MM.1S (cell line): Measurements from ENCODE around the gene MARCO.
"Not testable (repeated sequence)": the region's sequence is repeated elsewhere in the genome, so short reads cannot be mapped to it uniquely, and the experiment has no call there.

ENCODE experiments used
- DNase-seq: peaks from one replicate; pipeline ENCODE4 v3.0.0-alpha.2; 2015
- H2AFZ ChIP-seq: fragments of 300-600 bp; sonication (generic); 2 replicates; pipeline ENCODE4 v1.6.0; 2016; ENCODE audit warnings: antibody characterized with exemption, low read length
- H3F3A ChIP-seq: fragments of 300-600 bp; sonication (generic); 2 replicates; pipeline ENCODE4 v1.6.1; 2016; ENCODE audit warnings: mild to moderate bottlenecking, antibody characterized with exemption, low read length, moderate library complexity, mixed read lengths; ENCODE audit not compliant: insufficient read depth
- H3K27ac ChIP-seq: fragments of 300-600 bp; sonication (generic); 2 replicates; pipeline ENCODE4 v1.5.1; 2016; ENCODE audit warnings: mild to moderate bottlenecking, low read length
- H3K27me3 ChIP-seq: fragments of 300-600 bp; sonication (generic); replicated peaks from 2 replicates; pipeline ENCODE4 v1.6.0; 2016; ENCODE audit warnings: low read length; ENCODE audit not compliant: insufficient read depth
- H3K36me3 ChIP-seq: fragments of 300-600 bp; sonication (generic); replicated peaks from 2 replicates; pipeline ENCODE4 v1.6.1; 2016; ENCODE audit warnings: mild to moderate bottlenecking, low read length, mixed read lengths; ENCODE audit not compliant: insufficient read depth
- H3K4me1 ChIP-seq: fragments of 300-600 bp; sonication (generic); 2 replicates; pipeline ENCODE4 v1.6.1; 2016; ENCODE audit warnings: low read length, mixed read lengths
- H3K4me2 ChIP-seq: fragments of 300-600 bp; sonication (generic); 2 replicates; pipeline ENCODE4 v1.6.0; 2016; ENCODE audit warnings: low read depth, low read length
- H3K4me3 ChIP-seq: fragments of 300-600 bp; sonication (generic); 2 replicates; pipeline ENCODE4 v1.5.1; 2016; ENCODE audit warnings: low read length, mixed read lengths
- H3K79me2 ChIP-seq: fragments of 300-600 bp; sonication (generic); 2 replicates; pipeline ENCODE4 v1.6.1; 2016; ENCODE audit warnings: mixed run types, low read length, mixed read lengths
- H3K9ac ChIP-seq: fragments of 300-600 bp; sonication (generic); 2 replicates; pipeline ENCODE4 v1.6.1; 2016; ENCODE audit warnings: low read length, mixed read lengths
- H3K9me2 ChIP-seq: fragments of 300-600 bp; sonication (generic); replicated peaks from 2 replicates; pipeline ENCODE4 v1.6.1; 2016; ENCODE audit warnings: mild to moderate bottlenecking, low read length, mixed read lengths; ENCODE audit not compliant: insufficient read depth
- H3K9me3 ChIP-seq: fragments of 300-600 bp; sonication (generic); replicated peaks from 2 replicates; pipeline ENCODE4 v1.6.1; 2016; ENCODE audit warnings: mild to moderate bottlenecking, low read length, mixed read lengths; ENCODE audit not compliant: insufficient read depth
- H4K20me1 ChIP-seq: fragments of 300-600 bp; sonication (generic); 2 replicates; pipeline ENCODE4 v1.6.1; 2016; ENCODE audit warnings: mild to moderate bottlenecking, low read length, moderate library complexity, mixed read lengths; ENCODE audit not compliant: insufficient read depth
- EZH2 ChIP-seq: fragments of 300-600 bp; sonication (generic); optimal IDR thresholded peaks from 2 replicates; pipeline ENCODE3; 2017; ENCODE audit warnings: low read depth, mild to moderate bottlenecking, antibody characterized with exemption, low read length, mixed read lengths
- EZH2phosphoT487 ChIP-seq: fragments of 300-600 bp; sonication (generic); IDR thresholded peaks from 2 replicates; pipeline ENCODE4 v1.6.1; 2018; ENCODE audit warnings: antibody characterized with exemption, low read length
- TF ChIP-seq, protein P1 (sequence below): fragments of 300-600 bp; sonication (generic); IDR thresholded peaks from 2 replicates; pipeline ENCODE4 v1.5.1; 2016; ENCODE audit warnings: antibody characterized with exemption, low read length, mixed read lengths

The MARCO gene

GRCh38 chr2:118994778-118995177 lies 52.8 kb downstream of the MARCO start:
- TF ChIP-seq, protein P1, sequence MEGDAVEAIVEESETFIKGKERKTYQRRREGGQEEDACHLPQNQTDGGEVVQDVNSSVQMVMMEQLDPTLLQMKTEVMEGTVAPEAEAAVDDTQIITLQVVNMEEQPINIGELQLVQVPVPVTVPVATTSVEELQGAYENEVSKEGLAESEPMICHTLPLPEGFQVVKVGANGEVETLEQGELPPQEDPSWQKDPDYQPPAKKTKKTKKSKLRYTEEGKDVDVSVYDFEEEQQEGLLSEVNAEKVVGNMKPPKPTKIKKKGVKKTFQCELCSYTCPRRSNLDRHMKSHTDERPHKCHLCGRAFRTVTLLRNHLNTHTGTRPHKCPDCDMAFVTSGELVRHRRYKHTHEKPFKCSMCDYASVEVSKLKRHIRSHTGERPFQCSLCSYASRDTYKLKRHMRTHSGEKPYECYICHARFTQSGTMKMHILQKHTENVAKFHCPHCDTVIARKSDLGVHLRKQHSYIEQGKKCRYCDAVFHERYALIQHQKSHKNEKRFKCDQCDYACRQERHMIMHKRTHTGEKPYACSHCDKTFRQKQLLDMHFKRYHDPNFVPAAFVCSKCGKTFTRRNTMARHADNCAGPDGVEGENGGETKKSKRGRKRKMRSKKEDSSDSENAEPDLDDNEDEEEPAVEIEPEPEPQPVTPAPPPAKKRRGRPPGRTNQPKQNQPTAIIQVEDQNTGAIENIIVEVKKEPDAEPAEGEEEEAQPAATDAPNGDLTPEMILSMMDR, result no peak
- TF ChIP-seq EZH2phosphoT487 (no peak), EZH2 (no peak)
- Histone ChIP-seq H4K20me1 (no peaks in the 10 kb centered on the region), H3K36me3 (no peaks in the 10 kb centered on the region), H3F3A (no peaks in the 10 kb centered on the region), H3K9me3 (no peaks in the 10 kb centered on the region), H3K4me1 (no peaks in the 10 kb centered on the region), H3K27me3 (no peaks in the 10 kb centered on the region), H3K9ac (no peak overlapping the region), H3K4me3 (no peak overlapping the region), H2AFZ (no peak overlapping the region), H3K9me2 (no peaks in the 10 kb centered on the region), H3K79me2 (no peaks in the 10 kb centered on the region), H3K4me2 (no peak overlapping the region), H3K27ac (no peak overlapping the region)
- no peak for DNase-seq

DNA sequence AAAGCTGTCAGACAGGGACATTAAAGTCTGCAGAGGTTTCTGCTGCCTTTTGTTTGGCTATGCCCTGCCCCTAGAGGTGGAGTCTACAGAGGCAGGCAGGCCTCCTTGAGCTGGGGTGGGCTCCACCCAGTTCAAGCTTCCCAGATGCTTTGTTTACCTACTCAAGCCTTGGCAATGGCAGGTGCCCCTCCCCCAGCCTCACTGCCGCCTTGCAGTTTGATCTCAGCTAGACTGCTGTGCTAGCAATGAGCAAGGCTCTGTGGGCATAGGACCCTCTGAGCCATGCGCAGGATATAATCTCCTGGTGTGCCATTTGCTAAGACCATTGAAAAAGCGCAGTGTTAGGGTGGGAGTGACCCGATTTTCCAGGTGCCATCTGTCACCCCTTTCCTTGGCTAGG lies 61.9 kb downstream of the MARCO start:
- H3K9ac ChIP-seq, H3K4me2 ChIP-seq, H3K4me1 ChIP-seq, H3K9me3 ChIP-seq, H3K27me3 ChIP-seq, H2AFZ ChIP-seq, H3K79me2 ChIP-seq, H3K9me2 ChIP-seq, H4K20me1 ChIP-seq, H3K36me3 ChIP-seq, H3K4me3 ChIP-seq, H3K27ac ChIP-seq, DNase-seq, H3F3A ChIP-seq: not testable (repeated sequence)

GRCh38 chr2:119004602-119005001 lies 62.6 kb downstream of the MARCO start:
- no peaks in the 10 kb centered on the region for H4K20me1 ChIP-seq
- H3K27ac ChIP-seq, result no peak overlapping the region
- H3K27me3 ChIP-seq, result no peaks in the 10 kb centered on the region
- H3K9me3 ChIP-seq, result no peaks in the 10 kb centered on the region
- no peaks in the 10 kb centered on the region for H3K79me2 ChIP-seq
- no peak overlapping the region for H3K9ac ChIP-seq
- H3K4me3 ChIP-seq, result no peak overlapping the region
- no peaks in the 10 kb centered on the region for H3K36me3 ChIP-seq
- no peak for DNase-seq
- no peak overlapping the region for H3K4me2 ChIP-seq
- H3F3A ChIP-seq, result no peaks in the 10 kb centered on the region
- no peak overlapping the region for H2AFZ ChIP-seq
- TF ChIP-seq EZH2 (no peak), EZH2phosphoT487 (no peak)
- TF ChIP-seq, protein P1, result no peak
- no peaks in the 10 kb centered on the region for H3K4me1 ChIP-seq
- H3K9me2 ChIP-seq, result no peaks in the 10 kb centered on the region

DNA sequence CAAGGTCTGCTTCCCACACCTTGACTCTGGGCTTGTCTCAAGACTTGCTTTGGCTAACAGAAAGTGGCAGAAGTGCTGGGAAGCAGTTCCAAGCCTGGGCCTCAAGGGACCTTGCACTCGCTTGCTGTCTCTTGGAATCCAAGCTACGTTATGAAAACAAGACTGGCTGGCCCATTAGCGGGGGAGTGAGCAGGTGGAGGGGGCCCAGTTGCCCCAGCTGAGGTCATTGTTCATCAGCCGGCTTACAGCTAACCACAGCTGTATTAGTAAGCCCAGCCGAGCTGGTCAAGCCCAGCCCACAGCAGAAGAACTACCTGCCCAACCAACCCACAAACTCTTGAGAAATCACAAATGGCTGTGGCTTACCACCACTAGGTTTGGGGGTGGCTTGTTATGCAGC lies 63.1 kb downstream of the MARCO start:
- H3K4me2 ChIP-seq, result no peak overlapping the region

More for the DNA sequence above, 63.1 kb downstream of the MARCO start:
- H3K9me3 ChIP-seq, result no peaks in the 10 kb centered on the region
- H3F3A ChIP-seq, result no peaks in the 10 kb centered on the region
- no peak overlapping the region for H2AFZ ChIP-seq
- H3K9me2 ChIP-seq, result no peaks in the 10 kb centered on the region
- no peak overlapping the region for H3K9ac ChIP-seq
- H3K4me1 ChIP-seq, result no peaks in the 10 kb centered on the region
- no peaks in the 10 kb centered on the region for H3K36me3 ChIP-seq
- H3K79me2 ChIP-seq, result no peaks in the 10 kb centered on the region
- no peak for DNase-seq
- no peaks in the 10 kb centered on the region for H4K20me1 ChIP-seq
- no peaks in the 10 kb centered on the region for H3K27me3 ChIP-seq
- no peak overlapping the region for H3K27ac ChIP-seq
- H3K4me3 ChIP-seq, result no peak overlapping the region
- TF ChIP-seq, protein P1, result no peak
- TF ChIP-seq EZH2 (no peak), EZH2phosphoT487 (no peak)
